ENCODE results near the gene CDK12. TPM values are rescaled to one million over a fixed set of nuclear protein-coding genes. Genes with fewer than 3 reads are reported as not detected.
"Not testable (repeated sequence)": the region's sequence is repeated elsewhere in the genome, so short reads cannot be mapped to it uniquely, and the experiment has no call there.

The CDK12 gene
- total RNA-seq, 4 donors from 2014 or later: 46.1 to 71.6 (median 50.6) TPM

DNA sequence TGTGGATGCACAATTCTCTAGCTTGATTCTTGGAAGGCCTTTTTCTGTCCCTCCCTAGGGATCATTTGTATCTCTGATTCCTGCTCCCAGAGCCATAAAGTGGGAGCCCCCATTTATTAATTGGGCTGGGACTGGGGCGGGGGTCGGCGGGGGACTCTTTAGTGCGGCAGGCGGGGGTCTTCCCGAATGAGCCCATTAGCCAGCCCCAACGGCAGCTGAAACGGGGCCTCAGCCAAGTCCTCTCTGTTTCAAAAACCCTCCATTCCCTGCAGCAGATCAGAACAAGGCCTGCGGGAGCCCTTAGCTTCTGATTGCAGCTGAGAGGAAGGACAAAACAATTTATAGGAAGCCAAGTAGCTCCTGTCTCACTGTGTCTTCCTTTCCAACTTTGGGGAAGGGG is 79.3 kb downstream of the CDK12 start:
- peaks cover 0 to 5% of the 10 kb centered on the region in 2 donors for H3K36me3 ChIP-seq
- H3K9me3 ChIP-seq: no peaks in the 10 kb centered on the region
- no peak overlapping the region for H3K27ac ChIP-seq
- no peak for DNase-seq
- no peak overlapping the region for H3K4me3 ChIP-seq (replicated peaks in 1 of 3)
- no peak for TF ChIP-seq POLR2A (IDR thresholded peaks at IDR 0.05)
- TF ChIP-seq, protein P1, sequence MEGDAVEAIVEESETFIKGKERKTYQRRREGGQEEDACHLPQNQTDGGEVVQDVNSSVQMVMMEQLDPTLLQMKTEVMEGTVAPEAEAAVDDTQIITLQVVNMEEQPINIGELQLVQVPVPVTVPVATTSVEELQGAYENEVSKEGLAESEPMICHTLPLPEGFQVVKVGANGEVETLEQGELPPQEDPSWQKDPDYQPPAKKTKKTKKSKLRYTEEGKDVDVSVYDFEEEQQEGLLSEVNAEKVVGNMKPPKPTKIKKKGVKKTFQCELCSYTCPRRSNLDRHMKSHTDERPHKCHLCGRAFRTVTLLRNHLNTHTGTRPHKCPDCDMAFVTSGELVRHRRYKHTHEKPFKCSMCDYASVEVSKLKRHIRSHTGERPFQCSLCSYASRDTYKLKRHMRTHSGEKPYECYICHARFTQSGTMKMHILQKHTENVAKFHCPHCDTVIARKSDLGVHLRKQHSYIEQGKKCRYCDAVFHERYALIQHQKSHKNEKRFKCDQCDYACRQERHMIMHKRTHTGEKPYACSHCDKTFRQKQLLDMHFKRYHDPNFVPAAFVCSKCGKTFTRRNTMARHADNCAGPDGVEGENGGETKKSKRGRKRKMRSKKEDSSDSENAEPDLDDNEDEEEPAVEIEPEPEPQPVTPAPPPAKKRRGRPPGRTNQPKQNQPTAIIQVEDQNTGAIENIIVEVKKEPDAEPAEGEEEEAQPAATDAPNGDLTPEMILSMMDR (IDR thresholded peaks at IDR 0.05): no peak
- H3K4me1 ChIP-seq: peaks cover 0 to 4% of the 10 kb centered on the region in 2 donors
- H3K27me3 ChIP-seq: no peaks in the 10 kb centered on the region
- intact Hi-C loops (cut with DNase I): no loop called here
- WGBS, 2 donors: 77 to 78% methylated on average over 1 to 9 of the region's 9 CpGs

DNA sequence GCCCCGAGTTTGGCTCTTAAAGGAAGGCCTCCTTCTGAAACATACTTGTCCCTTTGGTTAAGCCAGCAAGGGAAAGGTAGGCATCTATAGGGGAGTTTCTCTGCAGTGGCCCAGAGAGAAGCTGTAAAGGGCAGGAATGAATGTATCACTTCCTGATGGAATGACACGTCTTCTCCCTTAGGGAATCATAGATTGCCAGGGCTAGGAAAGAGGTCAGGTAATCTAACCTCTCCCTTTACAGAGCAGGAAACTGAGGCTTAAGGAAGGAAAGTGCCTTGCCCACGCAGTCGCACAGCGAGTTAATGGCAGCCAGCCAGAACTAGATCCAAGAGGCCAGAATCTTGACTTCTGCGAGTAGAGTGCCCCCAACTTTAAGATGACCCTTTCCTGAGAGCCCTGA is 80.4 kb downstream of the CDK12 start:
- 62 to 65% methylated on average over 6 of the region's 6 CpGs for WGBS, 2 donors
- H3K27ac ChIP-seq: no peak overlapping the region
- no peak overlapping the region for H3K4me3 ChIP-seq (replicated peaks in 1 of 3)
- peaks cover 0 to 4% of the 10 kb centered on the region in 2 donors for H3K4me1 ChIP-seq
- no peak for DNase-seq
- H3K9me3 ChIP-seq: no peaks in the 10 kb centered on the region
- H3K27me3 ChIP-seq: no peaks in the 10 kb centered on the region
- peaks cover 0 to 5% of the 10 kb centered on the region in 2 donors for H3K36me3 ChIP-seq
- TF ChIP-seq, protein P1 (IDR thresholded peaks at IDR 0.05): no peak
- intact Hi-C loops (cut with DNase I): no loop called here

DNA sequence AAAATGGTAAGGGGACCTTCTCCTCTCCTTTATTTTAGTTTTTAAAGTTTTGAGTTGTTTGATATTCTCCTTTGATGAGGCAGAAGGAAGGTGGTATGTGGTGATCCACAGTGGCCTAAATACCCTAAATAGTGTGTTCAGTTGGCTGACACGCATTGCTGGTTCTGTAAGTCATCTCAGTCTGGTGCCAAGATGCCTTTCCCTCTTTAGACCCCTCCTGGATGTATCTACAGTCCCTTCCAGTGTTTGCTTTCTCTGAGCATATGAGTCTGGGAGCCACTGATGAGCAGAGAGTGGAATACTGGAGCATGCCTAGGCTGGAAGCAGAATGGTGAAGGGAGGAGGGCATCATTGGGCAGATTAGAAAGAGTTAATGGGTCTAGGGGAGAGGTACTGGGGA is 81.9 kb downstream of the CDK12 start:
- Histone ChIP-seq H3K9me3 (no peaks in the 10 kb centered on the region), H3K36me3 (peaks cover 0 to 5% of the 10 kb centered on the region in 2 donors), H3K4me3 (replicated peaks in 1 of 3) (no peak overlapping the region), H3K27me3 (no peaks in the 10 kb centered on the region), H3K4me1 (peaks cover 0 to 4% of the 10 kb centered on the region in 2 donors), H3K27ac (no peak overlapping the region)
- 58 to 61% methylated on average over 1 of the region's 1 CpG for WGBS, 2 donors
- TF ChIP-seq, protein P1 (IDR thresholded peaks at IDR 0.05): no peak
- no peak for TF ChIP-seq POLR2A (IDR thresholded peaks at IDR 0.05)
- no peak for DNase-seq
- intact Hi-C loops (cut with DNase I): no loop called here

DNA sequence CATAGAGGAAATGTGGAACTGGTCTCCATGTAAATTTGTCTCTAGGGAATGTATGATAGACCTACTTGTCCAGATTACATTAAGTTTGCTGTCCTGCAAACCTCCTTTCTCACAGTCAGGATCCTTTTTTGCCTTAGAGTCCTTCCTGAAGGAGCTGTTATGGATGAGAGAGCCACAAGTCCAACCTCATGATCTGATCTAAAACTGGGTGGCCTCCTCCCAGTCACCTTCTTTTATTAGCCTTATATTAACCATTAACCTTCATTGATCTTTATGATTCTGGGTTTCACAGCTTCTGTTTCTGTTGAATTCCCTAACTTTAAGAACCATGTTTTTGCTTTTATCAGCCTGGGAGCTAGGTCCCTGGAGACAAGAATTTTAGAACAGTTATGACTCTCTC is 82.4 kb downstream of the CDK12 start:
- no peak for DNase-seq
- H3K4me3 ChIP-seq (replicated peaks in 1 of 3): no peak overlapping the region
- intact Hi-C loops (cut with DNase I): no loop called here
- H3K27me3 ChIP-seq: no peaks in the 10 kb centered on the region
- H3K9me3 ChIP-seq: no peaks in the 10 kb centered on the region
- H3K27ac ChIP-seq: no peak overlapping the region
- H3K4me1 ChIP-seq: peaks cover 0 to 4% of the 10 kb centered on the region in 2 donors
- peaks cover 0 to 5% of the 10 kb centered on the region in 2 donors for H3K36me3 ChIP-seq
- TF ChIP-seq POLR2A (IDR thresholded peaks at IDR 0.05): no peak
- TF ChIP-seq, protein P1 (IDR thresholded peaks at IDR 0.05): no peak

DNA sequence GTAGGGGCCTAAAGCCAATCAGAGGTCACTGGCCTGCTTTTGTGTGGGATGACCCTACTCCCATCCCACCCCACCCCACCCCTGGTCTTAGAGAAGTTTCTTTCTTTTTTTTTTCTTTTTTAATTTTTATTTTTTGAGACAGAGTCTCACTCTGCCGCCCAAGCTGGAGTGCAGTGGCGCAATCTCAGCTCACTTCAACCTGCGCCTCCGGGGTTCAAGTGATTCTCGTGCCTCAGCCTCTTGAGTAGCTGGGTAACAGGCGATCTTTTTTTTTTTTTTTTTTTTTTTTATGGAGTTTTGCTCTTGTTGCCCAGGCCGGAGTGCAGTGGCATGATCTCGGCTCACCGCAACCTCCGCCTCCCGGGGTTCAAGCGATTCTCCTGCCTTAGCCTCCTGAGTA is 83.1 kb downstream of the CDK12 start:
- DNase-seq; H3K36me3 ChIP-seq; H3K4me1 ChIP-seq; H3K27me3 ChIP-seq; H3K9me3 ChIP-seq; H3K27ac ChIP-seq; H3K4me3 ChIP-seq (replicated peaks in 1 of 3); intact Hi-C loops (cut with DNase I): not testable (repeated sequence)
- 83% methylated on average over 12 of the region's 12 CpGs for WGBS, 2 donors
